ENCODE data around the gene ADGRB3.

GRCh38 chr6:68634726-68635411, at the start of gene ADGRB3:
- no peak for TF ChIP-seq POLR2A (IDR thresholded peaks at IDR 0.05)
- no peak for TF ChIP-seq POLR2AphosphoS5 (IDR thresholded peaks at IDR 0.05)
- TF ChIP-seq CTCF (IDR thresholded peaks at IDR 0.05): no peak

All from breast epithelium (tissue), 3 donors.